C4-2B (cell line): ENCODE results near the gene KCNMA1.

Experiments
- H3K27ac ChIP-seq: fragments of 450-650 bp; 2 replicates; pipeline ENCODE4 v1.5.1; 2017
- ZFX ChIP-seq: fragments of 450-650 bp; IDR thresholded peaks from 2 replicates; pipeline ENCODE4 v1.6.1; 2017
- TF ChIP-seq, protein P1 (sequence below): fragments of 450-650 bp; conservative IDR thresholded peaks from 2 replicates; pipeline ENCODE4 v1.5.1; 2017; ENCODE audit warnings: mild to moderate bottlenecking

Gene KCNMA1

DNA sequence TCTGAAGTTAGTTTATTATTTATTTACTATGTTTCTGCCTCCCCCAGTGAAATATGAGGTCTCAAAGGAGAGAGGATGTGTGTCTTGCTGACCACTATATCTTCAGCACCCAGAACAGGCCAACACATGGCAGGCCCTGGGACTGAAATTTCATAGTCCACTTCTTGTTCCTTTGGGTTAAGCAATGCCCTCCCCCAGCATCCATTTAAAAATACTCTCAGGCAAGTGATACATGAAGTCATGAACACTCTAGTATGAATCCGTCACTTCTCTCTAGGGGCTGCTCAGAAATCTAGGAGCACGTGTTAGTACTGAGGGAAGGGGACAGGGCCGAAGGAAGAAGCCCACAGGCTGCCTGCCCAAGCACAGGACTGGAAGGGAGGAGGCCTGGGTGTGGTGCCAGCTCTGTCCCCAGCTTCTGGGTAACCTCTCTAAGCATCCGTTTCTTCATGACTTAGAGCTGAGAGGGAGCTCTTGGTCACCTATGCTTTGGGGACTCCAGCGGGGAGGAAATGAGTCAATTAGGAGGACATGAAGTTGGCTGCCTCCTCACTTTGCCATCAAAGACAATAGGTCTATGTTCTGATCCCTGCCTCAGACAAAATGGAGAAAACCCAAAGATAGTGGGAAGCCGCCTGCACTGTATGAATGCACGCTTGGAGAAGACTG, 119.2 kb downstream of the KCNMA1 start:
- no peak overlapping the region for H3K27ac ChIP-seq
- TF ChIP-seq, protein P1, sequence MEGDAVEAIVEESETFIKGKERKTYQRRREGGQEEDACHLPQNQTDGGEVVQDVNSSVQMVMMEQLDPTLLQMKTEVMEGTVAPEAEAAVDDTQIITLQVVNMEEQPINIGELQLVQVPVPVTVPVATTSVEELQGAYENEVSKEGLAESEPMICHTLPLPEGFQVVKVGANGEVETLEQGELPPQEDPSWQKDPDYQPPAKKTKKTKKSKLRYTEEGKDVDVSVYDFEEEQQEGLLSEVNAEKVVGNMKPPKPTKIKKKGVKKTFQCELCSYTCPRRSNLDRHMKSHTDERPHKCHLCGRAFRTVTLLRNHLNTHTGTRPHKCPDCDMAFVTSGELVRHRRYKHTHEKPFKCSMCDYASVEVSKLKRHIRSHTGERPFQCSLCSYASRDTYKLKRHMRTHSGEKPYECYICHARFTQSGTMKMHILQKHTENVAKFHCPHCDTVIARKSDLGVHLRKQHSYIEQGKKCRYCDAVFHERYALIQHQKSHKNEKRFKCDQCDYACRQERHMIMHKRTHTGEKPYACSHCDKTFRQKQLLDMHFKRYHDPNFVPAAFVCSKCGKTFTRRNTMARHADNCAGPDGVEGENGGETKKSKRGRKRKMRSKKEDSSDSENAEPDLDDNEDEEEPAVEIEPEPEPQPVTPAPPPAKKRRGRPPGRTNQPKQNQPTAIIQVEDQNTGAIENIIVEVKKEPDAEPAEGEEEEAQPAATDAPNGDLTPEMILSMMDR: no peak
- TF ChIP-seq ZFX: no peak

DNA sequence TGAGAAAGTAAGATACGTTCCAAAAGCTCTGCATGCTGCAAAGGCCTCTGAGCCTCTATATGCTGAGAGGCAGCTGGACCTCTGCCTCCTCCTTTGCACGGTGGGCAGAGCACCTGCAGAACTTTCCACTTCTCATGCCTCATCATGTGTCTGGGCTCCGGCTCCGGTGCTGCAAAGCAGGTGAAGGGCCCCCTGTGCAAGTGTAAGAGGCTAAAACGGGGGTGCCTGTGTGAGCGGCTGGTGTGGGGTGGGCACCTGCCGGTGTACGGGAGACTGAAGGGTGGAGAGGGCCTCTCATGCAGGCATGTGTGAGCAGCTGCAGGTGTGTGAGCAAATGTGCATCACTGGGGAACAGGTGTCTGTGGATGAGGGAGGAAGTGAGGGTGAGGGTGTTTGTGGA, 121.0 kb downstream of the KCNMA1 start:
- TF ChIP-seq ZFX: no peak
- TF ChIP-seq, protein P1: no peak
- no peak overlapping the region for H3K27ac ChIP-seq

DNA sequence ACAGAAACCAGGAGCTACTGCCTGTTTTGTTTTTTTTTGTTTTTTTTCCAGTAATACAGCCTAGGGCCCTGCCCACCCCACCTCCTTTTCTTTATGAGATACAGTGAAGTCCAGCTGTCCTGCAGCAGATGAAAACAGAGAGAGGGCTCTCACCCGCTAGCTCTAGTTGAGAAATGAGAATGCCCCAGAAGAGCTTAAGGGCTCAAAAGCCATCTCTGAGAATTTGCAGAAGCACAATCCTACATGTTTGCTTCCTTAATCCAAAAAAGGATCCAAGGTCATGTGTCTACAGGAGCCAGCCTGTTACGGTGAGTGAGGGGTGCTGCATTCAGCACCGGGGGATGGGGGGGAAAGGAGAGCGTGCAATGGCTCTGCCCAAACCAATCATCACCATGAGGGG, 122.7 kb downstream of the KCNMA1 start:
- peak overlapping the region; percentile 1; the same call in 1 of the 2 replicates for H3K27ac ChIP-seq
- TF ChIP-seq ZFX: no peak
- TF ChIP-seq, protein P1: no peak

DNA sequence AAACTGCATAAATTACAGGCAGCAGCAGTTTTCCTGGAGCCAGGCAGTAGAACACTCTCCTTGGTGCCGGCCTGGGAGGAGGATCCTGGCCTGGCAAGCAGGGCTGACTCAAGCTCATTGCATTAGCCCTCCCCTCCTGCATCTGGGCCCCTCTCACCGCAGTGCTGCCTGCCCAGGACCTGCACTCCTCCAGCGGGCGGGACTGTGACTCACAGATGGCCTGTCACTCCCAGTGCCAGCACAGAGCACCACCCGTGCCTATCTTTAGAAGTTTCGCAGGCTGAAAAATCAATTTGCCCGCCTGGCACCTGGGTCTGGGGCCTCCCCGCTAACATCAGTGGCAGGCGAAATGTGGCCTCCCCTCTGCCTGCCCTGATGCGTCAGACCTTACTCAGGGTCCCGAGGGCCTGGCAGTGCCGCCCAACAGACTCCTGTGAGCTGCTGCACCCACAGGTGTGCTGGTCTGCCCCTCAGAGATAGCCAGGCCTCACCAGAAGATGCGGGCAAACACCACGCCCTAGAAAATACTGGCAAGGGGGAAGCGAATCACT, 123.8 kb downstream of the KCNMA1 start:
- peak overlapping the region; percentile 1; the same call in 1 of the 2 replicates for H3K27ac ChIP-seq
- no peak for TF ChIP-seq ZFX
- TF ChIP-seq, protein P1: no peak

DNA sequence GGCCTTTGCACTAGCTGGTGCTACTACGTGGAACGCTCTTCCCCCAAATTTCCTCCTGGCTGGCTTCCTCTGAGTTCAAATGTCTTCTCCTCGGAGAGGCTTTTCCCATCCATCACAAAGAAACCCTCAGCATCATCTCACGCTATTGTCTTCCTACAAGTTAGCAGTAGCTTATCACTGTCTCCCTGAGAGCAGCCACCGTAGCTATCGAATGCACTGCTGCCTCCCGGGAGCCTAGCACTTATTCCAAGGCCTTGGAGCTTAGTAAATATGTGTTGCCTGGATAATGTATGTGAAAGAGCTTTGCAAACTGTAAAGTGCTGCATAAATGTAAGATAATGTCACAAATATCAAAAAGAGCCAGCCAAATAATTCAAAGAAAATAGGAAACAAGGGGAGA, 124.4 kb downstream of the KCNMA1 start:
- no peak for TF ChIP-seq ZFX
- TF ChIP-seq, protein P1: no peak
- H3K27ac ChIP-seq: no peak overlapping the region

DNA sequence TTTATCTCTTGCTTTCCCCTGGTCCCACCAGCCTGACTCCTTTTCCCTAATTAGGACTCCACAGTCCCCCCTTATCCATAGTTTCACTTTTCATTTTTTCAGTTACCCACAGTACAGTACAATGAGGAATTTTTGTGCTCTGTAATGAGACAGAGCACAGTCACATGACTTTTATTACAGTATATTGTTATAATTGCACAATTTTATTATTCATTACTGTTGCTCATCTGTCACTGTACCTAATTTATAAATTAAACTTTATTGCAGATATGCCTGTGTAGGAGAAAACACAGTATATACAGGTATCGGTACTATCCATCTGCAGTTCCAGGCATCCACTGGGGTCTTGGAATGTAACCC, 125.4 kb downstream of the KCNMA1 start:
- H3K27ac ChIP-seq: no peak overlapping the region
- TF ChIP-seq, protein P1: no peak
- no peak for TF ChIP-seq ZFX

DNA sequence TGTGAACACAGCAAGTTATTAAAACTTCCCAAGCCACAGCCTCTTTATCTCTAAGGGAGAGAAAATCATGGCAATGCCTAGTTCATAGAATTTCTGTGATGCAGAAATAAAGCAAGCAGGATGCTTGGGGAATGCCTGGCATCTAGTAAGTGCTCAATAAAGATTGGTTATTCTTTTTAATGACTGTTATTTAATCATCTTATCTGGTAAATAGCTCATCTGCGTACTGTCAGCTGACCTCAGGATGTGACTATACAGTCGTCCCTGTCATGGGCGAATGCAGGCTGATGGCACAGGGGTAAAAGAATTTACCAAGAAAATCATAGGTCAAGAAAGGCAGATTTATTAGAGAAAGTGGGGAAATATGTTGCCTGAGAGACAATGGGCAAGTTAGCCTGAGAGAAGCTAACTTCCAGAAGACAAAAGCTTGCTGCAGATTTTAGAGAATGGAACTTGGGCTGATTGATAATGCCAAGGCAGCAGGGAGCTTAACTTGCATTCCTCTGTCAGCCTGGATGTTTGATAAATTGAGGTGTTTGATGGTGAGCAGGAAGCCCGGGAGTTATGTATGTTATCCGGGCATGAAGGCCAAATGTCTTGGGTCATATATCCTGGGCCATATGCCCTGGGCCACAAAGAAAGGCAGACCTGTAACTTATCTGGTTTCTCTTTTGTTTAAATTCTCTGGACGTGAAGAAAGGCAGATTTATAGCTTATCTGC, 126.0 kb downstream of the KCNMA1 start:
- H3K27ac ChIP-seq: no peak overlapping the region; the same call in 1 of the 2 replicates
- TF ChIP-seq ZFX: no peak
- TF ChIP-seq, protein P1: no peak
